HG03520 (cell line): ENCODE measurements around the gene ZNF710.

Experiments
- ATAC-seq: cut with Tn5 transposase; IDR thresholded peaks from one replicate; pipeline ENCODE4 v1.9.1; 2021; ENCODE audit warnings: mild to moderate bottlenecking, moderate library complexity; ENCODE audit not compliant: unreplicated experiment

ZNF710 gene

DNA sequence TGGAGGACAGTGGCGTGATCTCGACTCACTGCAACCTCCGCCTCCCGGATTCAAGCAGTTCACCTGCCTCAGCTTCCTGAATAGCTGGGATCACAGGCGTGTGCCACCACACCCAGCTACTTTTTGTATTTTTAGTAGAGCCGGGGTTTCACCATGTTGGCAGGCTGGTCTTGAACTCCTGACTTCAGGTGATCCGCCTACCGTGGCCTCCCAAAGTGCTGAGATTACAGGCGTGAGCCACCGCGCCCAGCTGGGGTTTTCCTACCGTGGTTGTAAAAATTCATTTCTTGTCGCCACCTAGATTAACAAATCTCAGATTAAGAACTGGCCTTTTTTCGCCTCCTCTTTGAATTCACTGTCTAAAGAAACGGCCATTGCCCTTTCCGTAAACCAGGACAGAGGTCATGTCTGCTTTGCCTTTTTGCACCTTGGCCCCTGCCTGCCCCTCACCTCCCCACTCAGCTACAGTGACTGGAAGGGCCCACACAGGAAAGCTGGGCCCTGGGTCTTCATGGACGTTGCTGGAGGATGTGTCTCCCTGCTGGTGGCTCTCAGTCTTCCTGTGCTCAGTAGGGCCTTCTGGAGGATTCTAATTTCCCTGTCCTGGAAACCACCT lies 17.2 kb downstream of the ZNF710 start:
- no peak for ATAC-seq

- no peak for ATAC-seq
Measured at GRCh38 chr15:90019611-90020010, 18.5 kb downstream of the ZNF710 start.

DNA sequence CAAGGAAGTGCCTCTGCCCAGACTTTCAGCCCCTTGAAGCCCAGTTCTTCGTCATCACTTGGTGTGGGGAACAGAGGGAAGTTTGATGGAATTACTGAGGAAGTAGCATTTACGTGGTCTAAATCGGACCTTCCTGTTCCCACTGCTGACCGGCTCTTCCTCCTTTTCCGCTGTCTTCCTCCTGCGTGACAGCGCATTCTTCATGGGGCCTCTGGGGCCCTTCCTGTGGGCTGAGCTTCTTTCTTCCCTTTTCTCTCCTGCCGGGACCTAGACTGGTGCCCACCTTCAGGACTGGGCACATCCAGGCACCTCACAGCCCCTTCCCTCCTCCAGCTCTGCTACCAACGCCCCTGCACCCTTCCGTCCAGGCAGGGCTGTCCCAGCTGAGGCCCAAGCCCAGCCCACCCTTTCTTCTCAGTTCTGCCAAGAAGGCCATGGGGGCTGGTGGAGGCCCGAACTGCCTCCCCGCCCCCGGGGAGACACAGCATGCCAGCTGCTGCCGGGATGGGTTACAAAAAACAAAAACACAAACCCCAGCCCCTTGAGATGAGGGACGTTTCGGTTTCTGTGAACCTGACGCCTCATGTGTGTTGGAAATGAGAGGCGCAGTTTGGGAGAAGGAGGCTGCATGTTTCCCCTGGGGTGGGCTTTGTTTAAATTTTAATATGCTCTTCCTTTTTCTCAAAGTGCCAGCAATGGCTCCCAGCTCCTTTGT lies 19.1 kb downstream of the ZNF710 start:
- no peak for ATAC-seq

DNA sequence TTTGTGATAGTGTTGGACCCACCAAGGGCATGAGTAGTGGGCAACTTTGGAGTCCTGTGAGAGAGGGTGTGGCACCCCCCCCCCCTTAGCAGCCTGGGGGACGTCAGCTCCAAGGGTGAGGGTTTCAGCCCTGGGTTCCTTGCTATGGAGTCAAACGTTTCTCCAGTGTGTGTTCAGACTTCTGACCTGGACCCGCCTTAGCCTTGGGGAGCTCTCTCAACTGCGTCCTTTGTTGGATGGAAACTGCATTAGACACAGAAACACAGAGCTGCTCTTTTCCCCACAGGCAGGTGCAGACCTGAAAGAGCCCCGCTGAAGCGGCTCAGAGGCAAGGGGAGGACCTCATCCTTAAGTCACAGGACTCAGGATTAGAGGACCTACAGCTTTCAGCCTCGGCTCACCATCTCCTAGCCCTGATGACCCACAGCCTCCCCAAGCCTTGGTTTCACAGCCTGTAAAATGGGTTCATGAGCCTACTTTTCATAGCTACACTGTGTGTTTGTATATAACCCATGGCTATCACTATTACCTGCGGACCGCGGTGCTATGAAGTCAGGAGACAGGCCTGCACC lies 19.9 kb downstream of the ZNF710 start:
- no peak for ATAC-seq

DNA sequence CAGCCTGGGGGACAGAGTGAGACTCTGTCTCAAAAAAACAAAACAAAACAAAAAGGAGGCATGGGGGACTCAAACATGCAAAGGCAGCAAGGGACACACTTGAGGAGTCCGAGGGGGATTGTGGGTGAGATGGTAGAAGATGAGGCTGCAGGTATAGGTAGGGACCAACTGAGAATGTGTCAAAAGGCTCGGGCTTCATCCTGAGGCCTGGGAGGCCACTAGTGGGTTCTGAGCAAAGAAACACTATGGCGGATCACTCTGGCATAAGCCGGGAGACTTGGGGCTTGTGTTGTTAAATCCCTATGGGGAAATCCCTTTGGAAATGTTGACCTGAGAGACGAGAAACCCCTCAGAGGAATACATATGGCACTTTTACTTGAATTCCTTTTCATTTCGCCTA lies 21.2 kb downstream of the ZNF710 start:
- ATAC-seq = no peak

- ATAC-seq = no peak
Measured at GRCh38 chr15:90022905-90023700, 22.0 kb downstream of the ZNF710 start.

GRCh38 chr15:90024406-90024805 lies 23.3 kb downstream of the ZNF710 start:
- ATAC-seq = no peak

DNA sequence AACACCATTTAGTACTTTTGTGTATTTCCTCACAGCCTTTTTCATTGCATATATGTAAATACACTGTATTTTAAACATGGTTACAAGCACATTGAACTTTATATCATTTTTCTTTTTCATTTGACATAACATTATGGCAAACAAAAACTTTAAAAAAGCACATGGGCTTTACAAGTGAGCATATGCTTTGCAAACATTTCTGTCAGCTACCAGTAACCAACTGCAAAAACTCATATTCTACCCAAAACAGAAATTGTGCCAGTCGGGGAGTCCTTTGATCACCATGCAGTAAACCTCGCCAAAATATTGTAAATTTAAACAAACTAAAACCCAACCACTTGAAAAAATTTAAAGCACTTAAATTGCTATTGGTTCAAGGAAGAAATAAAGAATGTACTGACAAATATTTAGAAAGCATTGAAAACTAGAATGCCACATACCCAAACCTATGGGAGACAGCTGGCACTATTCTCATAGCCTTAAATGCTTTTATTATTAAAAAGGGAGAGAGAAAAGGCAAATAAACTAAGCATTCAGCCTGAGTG lies 24.4 kb downstream of the ZNF710 start:
- no peak for ATAC-seq

DNA sequence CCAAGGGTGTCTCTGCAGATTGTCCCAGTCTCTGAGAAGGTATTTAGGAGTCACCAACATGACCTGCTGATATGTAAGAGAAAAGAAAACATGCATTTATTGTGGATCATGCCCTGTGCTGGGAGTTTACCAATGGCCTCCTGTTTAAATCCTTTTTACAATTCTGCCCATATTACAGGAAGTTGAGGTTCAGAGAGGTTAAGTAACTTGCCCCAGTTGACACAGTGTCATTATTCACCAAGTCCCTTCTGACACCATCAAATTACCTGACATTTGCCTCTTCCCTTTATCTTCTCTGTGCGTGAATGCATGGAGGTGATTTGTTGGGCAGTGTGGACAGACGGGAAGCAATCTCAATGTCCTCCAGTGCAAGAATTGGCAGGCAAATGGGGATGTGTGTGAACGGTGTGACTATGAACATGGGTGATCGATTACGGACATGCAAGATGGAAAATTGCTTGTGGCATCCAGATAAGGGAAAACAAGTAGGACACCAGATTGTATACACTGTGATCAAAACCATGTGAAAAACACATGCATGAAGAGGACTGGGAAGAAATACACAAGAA lies 27.3 kb downstream of the ZNF710 start:
- ATAC-seq = no peak

GRCh38 chr15:90029024-90029423 lies 27.9 kb downstream of the ZNF710 start:
- ATAC-seq = no peak

DNA sequence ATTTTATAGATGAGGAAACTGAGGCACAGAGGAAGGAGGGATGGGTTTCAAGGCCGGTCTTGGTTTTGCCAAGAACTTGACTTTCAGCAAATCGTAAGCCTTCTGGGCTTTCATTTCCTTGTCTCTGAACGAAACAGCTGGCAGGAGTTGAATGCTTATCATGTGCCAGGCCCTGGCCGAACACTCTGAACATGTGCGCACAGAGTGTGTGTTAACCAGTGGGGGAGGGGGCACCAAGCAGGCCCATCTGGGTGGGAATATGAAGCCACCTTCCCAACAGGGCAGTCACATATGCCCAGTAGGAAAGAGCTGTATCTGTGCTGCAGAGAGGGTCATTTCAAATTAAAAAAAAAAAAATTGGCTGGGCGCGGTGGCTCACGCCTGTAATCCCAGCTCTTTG lies 29.3 kb downstream of the ZNF710 start:
- no peak for ATAC-seq

DNA sequence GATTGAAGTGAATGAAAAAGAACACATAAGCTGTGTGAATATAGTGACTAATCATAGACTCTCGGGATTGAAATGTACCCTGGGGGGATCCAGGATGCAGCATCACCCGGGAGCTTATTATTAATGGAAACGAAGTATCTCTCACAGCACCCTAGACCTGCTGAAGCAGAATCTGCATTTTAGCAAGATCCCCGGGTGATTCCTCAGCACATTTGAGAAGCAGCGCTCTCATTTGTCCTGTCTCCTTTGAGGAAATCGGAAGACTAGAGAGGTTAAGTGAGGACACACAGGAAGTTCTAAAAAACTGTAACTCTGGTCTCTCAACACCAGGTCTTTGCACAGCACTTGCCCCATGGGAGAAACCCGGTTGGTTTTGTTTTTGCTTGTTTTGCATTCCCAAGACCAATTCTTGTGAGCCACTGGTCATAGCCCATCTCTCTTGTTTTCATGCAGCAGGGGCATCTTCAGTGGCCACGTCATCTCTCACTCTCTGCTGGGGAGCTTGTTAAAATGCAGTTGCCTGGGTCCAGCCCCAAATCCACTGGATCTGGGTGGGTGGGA lies 30.2 kb downstream of the ZNF710 start:
- ATAC-seq = peak; percentile 76

GRCh38 chr15:90033006-90033405 lies 31.9 kb downstream of the ZNF710 start:
- no peak for ATAC-seq

- ATAC-seq = no peak
Measured at GRCh38 chr15:90033448-90033847, 32.3 kb downstream of the ZNF710 start.

DNA sequence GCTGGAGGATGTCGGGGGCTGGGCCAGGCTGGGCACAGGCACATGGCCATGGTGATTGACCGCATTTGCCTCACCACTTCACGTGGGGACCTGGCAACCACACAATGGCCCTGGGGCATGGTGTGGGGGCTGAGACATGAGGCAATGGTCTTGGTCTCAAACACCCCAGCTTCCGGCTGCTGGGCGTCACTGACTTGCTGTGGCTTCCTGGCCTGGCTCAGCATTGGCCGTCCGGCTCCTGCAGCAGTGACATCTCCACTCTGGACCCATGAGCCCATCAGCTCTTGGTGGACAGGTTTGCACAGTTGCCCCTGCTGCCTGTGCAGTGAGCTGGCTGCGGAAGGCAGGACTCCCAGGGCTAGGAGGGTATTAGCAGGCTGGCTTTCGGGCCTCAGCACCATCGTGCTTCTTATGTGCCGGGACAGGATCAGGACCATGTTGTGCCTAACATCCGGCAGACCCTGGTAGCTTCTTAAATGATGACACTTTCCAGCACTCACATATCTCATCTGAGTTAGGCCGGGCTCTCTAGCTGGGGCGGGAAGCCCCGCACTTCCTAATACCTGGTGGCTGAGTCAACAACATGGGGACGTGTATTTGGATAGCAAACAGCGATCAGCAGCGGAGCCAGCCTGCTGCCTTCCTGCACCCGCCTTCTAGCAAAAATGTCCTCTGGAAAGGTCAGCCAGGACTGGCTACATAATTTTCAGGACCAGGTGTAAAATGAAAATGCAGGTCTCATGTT lies 34.1 kb downstream of the ZNF710 start:
- no peak for ATAC-seq

DNA sequence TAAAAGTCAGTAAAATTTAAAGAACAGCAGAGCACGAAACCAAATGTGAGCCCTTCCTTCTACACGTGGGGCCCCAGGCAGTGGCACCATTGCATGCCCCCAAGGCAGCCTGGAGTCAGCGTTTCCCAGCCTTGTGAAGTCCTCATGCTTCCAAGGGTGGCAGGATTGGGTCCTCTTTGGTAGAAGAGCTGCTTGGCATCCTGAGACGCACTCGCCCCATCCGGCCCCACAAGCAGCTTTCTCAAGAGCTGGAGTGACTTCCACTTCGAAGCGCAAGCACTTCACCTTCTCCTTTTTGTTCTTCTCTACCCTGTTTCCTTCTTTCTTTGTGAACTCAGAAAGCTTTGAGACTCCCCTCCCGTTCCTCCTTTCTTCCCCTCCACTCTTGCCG lies 34.7 kb downstream of the ZNF710 start:
- ATAC-seq = no peak

GRCh38 chr15:90036343-90036742 lies 35.2 kb downstream of the ZNF710 start:
- ATAC-seq = no peak

GRCh38 chr15:90036806-90037510 lies 35.8 kb downstream of the ZNF710 start:
- ATAC-seq = no peak

GRCh38 chr15:90037511-90037860 lies 36.4 kb downstream of the ZNF710 start:
- ATAC-seq = no peak
